PC-9 (cell line): ENCODE measurements around the gene RHOBTB1. TPM values are rescaled to one million over a fixed set of nuclear protein-coding genes. Genes with fewer than 3 reads are reported as not detected.

Experiments
- BruUV-seq: library from RNA; stranded (reverse); fragments of 400-500 nt; replicated peaks from 2 replicates; lab custom pipeline; 2021; lab: Mats Ljungman, UMichigan
- CTCF ChIA-PET: fragments of 300-600 bp; sonication (Branson Sonifier 250); formaldehyde crosslinking; loops from one replicate; lab custom pipeline; 2022; ENCODE audit warnings: antibody characterized with exemption; lab: Charles Lee
- POLR2A ChIA-PET: fragments of 300-600 bp; sonication (Branson Sonifier 250); formaldehyde crosslinking; loops from one replicate; lab custom pipeline; 2022; ENCODE audit warnings: antibody characterized with exemption; ENCODE audit not compliant: unreplicated experiment; lab: Charles Lee
- DNase-seq, 2 experiments: peaks; one replicate each; pipeline versions ENCODE4 v3.0.0 to v3.0.0-alpha.2; 2015 to 2022; ENCODE audit warnings: mixed read lengths in 1 of 2
- H2AFZ ChIP-seq: fragments of 200-600 bp; sonication (generic); 2 replicates; pipeline ENCODE4 v1.8.1; 2017; ENCODE audit warnings: antibody characterized with exemption
- H3F3A ChIP-seq: fragments of 200-600 bp; sonication (generic); 2 replicates; pipeline ENCODE4 v1.8.1; 2017; ENCODE audit warnings: antibody characterized with exemption, mild to moderate bottlenecking, low read depth; ENCODE audit not compliant: insufficient read depth
- H3K27ac ChIP-seq: fragments of 200-600 bp; sonication (generic); 2 replicates; pipeline ENCODE4 v1.6.1; 2016; ENCODE audit warnings: mixed run types
- H3K27me3 ChIP-seq: fragments of 200-600 bp; sonication (generic); 2 replicates; pipeline ENCODE4 v1.6.1; 2016; ENCODE audit warnings: low read depth, mixed run types; ENCODE audit not compliant: insufficient read depth
- H3K36me3 ChIP-seq: fragments of 200-600 bp; sonication (generic); 2 replicates; pipeline ENCODE4 v1.6.1; 2016; ENCODE audit warnings: low read depth, mixed run types
- H3K4me1 ChIP-seq: fragments of 200-600 bp; sonication (generic); replicated peaks from 2 replicates; pipeline ENCODE4 v1.6.1; 2016; ENCODE audit warnings: mixed run types; ENCODE audit not compliant: insufficient read depth
- H3K4me2 ChIP-seq: fragments of 200-600 bp; sonication (generic); 2 replicates; pipeline ENCODE4 v1.6.1; 2017; ENCODE audit warnings: mixed run types
- H3K4me3 ChIP-seq: fragments of 200-600 bp; sonication (generic); 2 replicates; pipeline ENCODE4 v1.6.1; 2016; ENCODE audit warnings: mixed run types
- H3K79me2 ChIP-seq: fragments of 200-600 bp; sonication (generic); 2 replicates; pipeline ENCODE4 v1.6.1; 2017; ENCODE audit warnings: low read depth, mixed run types
- H3K9me2 ChIP-seq: fragments of 200-600 bp; sonication (generic); 2 replicates; pipeline ENCODE4 v1.8.1; 2017; ENCODE audit warnings: mild to moderate bottlenecking; ENCODE audit not compliant: insufficient read depth
- H3K9me3 ChIP-seq: fragments of 200-600 bp; sonication (generic); 2 replicates; pipeline ENCODE4 v1.8.1; 2016; ENCODE audit warnings: low read depth; ENCODE audit not compliant: insufficient read depth
- H4K20me1 ChIP-seq: fragments of 200-600 bp; sonication (generic); 2 replicates; pipeline ENCODE4 v1.8.1; 2017; ENCODE audit not compliant: insufficient read depth
- EZH2 ChIP-seq: fragments of 200-600 bp; sonication (generic); IDR thresholded peaks from 2 replicates; pipeline ENCODE4 v1.8.0; 2017; ENCODE audit warnings: antibody characterized with exemption, low read depth
- intact Hi-C: fragments of 100-400 bp; cut with micrococcal nuclease; formaldehyde crosslinking; loops from one replicate; pipeline ENCODE4 v1.10.0; 2022; ENCODE audit not compliant: unreplicated experiment
- total RNA-seq: library from RNA; stranded (reverse); gene quantifications from 2 replicates; pipeline ENCODE4 v1.2.3, GENCODE V29; 2021
- TF ChIP-seq, protein P1 (sequence below): fragments of 200-600 bp; sonication (generic); conservative IDR thresholded peaks from 2 replicates; pipeline ENCODE4 v1.6.1; 2017; ENCODE audit warnings: mixed run types, antibody characterized with exemption, mild to moderate bottlenecking, moderate library complexity

The RHOBTB1 gene
- total RNA-seq, 1 experiment from 2014 or later: 5.2 TPM

DNA sequence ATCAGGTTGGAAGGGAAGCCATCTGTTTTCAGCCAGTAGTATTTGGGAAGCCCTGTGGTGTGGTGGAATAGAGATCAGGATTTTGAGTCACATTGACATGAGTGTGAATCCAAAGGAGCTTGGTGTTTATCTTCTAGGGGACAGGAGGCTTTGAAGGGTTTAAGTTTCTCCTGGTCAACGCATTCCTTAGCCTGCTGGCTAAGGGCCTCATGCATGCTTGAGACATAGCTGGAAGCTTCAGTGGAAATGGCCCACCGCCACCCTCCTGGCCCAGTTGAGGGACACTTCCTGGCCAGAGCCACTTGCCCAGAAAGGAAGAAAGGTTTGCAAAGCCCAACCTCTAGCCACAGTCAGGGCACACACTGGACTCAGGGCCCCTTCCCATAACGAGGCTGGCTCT is 94.8 kb downstream of the RHOBTB1 start:
- no peak overlapping the region for H3K4me2 ChIP-seq
- intact Hi-C loops: no loop called here
- CTCF ChIA-PET: no interaction called here

DNA sequence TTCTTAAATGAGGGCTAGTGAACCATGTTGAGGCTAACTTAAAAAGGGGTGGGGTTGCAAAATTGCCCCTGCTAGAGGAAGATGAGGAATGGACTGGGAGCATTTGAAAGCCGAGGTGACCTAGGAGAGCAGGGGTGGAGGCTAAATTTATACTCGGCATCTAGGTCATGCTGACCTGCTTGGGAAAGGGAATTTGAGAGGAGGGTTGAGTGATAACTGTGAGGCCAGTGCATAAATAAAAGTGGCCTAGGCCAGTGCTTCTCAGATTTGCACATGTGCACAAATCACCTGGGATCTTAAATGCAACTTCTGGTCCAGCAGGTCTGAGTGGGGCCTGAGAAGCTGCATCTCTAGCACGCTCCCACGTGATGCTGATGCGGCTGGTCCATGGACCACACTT is 95.3 kb downstream of the RHOBTB1 start:
- no peak for DNase-seq
- no peak for TF ChIP-seq EZH2
- TF ChIP-seq, protein P1, sequence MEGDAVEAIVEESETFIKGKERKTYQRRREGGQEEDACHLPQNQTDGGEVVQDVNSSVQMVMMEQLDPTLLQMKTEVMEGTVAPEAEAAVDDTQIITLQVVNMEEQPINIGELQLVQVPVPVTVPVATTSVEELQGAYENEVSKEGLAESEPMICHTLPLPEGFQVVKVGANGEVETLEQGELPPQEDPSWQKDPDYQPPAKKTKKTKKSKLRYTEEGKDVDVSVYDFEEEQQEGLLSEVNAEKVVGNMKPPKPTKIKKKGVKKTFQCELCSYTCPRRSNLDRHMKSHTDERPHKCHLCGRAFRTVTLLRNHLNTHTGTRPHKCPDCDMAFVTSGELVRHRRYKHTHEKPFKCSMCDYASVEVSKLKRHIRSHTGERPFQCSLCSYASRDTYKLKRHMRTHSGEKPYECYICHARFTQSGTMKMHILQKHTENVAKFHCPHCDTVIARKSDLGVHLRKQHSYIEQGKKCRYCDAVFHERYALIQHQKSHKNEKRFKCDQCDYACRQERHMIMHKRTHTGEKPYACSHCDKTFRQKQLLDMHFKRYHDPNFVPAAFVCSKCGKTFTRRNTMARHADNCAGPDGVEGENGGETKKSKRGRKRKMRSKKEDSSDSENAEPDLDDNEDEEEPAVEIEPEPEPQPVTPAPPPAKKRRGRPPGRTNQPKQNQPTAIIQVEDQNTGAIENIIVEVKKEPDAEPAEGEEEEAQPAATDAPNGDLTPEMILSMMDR: no peak
- Histone ChIP-seq H2AFZ (no peak overlapping the region), H3K4me3 (no peak overlapping the region), H3F3A (no peaks in the 10 kb centered on the region), H3K27me3 (no peaks in the 10 kb centered on the region), H3K4me2 (no peak overlapping the region), H4K20me1 (no peaks in the 10 kb centered on the region), H3K79me2 (no peaks in the 10 kb centered on the region), H3K4me1 (peaks cover 3% of the 10 kb centered on the region; the same call in 1 of the 2 replicates), H3K36me3 (no peaks in the 10 kb centered on the region), H3K9me3 (no peaks in the 10 kb centered on the region), H3K9me2 (no peaks in the 10 kb centered on the region), H3K27ac (no peak overlapping the region)
- CTCF ChIA-PET: no interaction called here
- BruUV-seq: no TSS peak
- intact Hi-C loops: no loop called here
- POLR2A ChIA-PET: no interaction called here

More for the DNA sequence above, 94.8 kb downstream of the RHOBTB1 start:
- TF ChIP-seq, protein P1: no peak
- no peak for TF ChIP-seq EZH2
- Histone ChIP-seq H4K20me1 (no peaks in the 10 kb centered on the region), H3K9me2 (no peaks in the 10 kb centered on the region), H2AFZ (no peak overlapping the region), H3K27ac (no peak overlapping the region), H3K9me3 (no peaks in the 10 kb centered on the region), H3K27me3 (no peaks in the 10 kb centered on the region), H3K79me2 (no peaks in the 10 kb centered on the region), H3K36me3 (no peaks in the 10 kb centered on the region), H3K4me1 (peaks cover 3% of the 10 kb centered on the region; the same call in 1 of the 2 replicates), H3K4me3 (no peak overlapping the region), H3F3A (no peaks in the 10 kb centered on the region)
- DNase-seq: no peak
- POLR2A ChIA-PET: no interaction called here
- no TSS peak for BruUV-seq

DNA sequence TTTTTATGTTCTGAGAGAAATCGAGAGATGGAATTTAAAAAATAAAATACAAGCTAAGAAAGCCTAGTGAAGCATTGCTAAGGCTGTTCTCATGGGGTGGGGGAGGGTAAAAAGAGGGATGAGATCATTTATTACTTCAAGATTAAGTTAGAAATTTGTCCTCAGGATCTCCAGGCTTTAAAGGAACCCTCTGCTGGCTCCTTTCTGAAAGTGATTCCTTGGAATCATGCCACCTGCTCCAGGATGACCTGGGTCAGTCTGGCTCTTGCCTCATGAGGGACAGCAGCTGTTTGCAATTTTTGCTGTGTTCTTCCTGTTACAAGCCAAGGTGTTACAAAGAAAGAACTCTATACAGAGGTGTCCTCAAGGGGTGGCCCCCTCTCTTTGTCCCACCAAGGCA is 95.9 kb downstream of the RHOBTB1 start:
- BruUV-seq: no TSS peak
- Histone ChIP-seq H3K4me3 (no peak overlapping the region), H4K20me1 (no peaks in the 10 kb centered on the region), H3K27me3 (no peaks in the 10 kb centered on the region), H3K79me2 (no peaks in the 10 kb centered on the region), H3K9me2 (no peaks in the 10 kb centered on the region), H3K4me2 (no peak overlapping the region), H3K27ac (no peak overlapping the region), H3K36me3 (no peaks in the 10 kb centered on the region), H2AFZ (no peak overlapping the region), H3K9me3 (no peaks in the 10 kb centered on the region), H3K4me1 (peaks cover 3% of the 10 kb centered on the region; the same call in 1 of the 2 replicates), H3F3A (no peaks in the 10 kb centered on the region)
- peak in 1 of 2 experiments; percentile 10 for DNase-seq
- CTCF ChIA-PET: no interaction called here
- intact Hi-C loops: no loop called here
- TF ChIP-seq, protein P1: no peak
- no peak for TF ChIP-seq EZH2
- POLR2A ChIA-PET: no interaction called here
